OCI-LY7 (cell line): ENCODE measurements around the gene WDR18. TPM values are rescaled to one million over a fixed set of nuclear protein-coding genes. Genes with fewer than 3 reads are reported as not detected.

Source experiments
- BruUV-seq: library from RNA; stranded (reverse); fragments of 400-500 nt; replicated peaks from 2 replicates; lab custom pipeline; 2021; lab: Mats Ljungman, UMichigan
- CTCF ChIA-PET: fragments of 300-600 bp; sonication (Branson Sonifier 250); formaldehyde crosslinking; loops from one replicate; lab custom pipeline; 2022; ENCODE audit warnings: antibody characterized with exemption; ENCODE audit not compliant: unreplicated experiment; lab: Charles Lee
- POLR2A ChIA-PET: fragments of 300-600 bp; sonication (Branson Sonifier 250); formaldehyde crosslinking; loops from one replicate; lab custom pipeline; 2022; ENCODE audit warnings: antibody characterized with exemption; lab: Charles Lee
- DNase-seq: peaks from one replicate; pipeline ENCODE4 v3.0.0-alpha.2; 2015; ENCODE audit warnings: low spot score
- H2AFZ ChIP-seq: fragments of 200-600 bp; sonication (generic), shearing (Covaris generic); 2 replicates; pipeline ENCODE4 v1.6.1; 2014; ENCODE audit warnings: mild to moderate bottlenecking, antibody characterized with exemption, low read length, moderate library complexity
- H3K27ac ChIP-seq: fragments of 200-600 bp; sonication (generic); 2 replicates; pipeline ENCODE4 v1.5.1; 2014; ENCODE audit warnings: mixed run types, low read depth, mild to moderate bottlenecking, moderate library complexity, low read length, inconsistent platforms; ENCODE audit not compliant: poor library complexity, severe bottlenecking
- H3K36me3 ChIP-seq: fragments of 200-600 bp; sonication (generic); 2 replicates; pipeline ENCODE4 v1.6.1; 2014; ENCODE audit warnings: mild to moderate bottlenecking, antibody characterized with exemption, low read length, moderate library complexity, mixed read lengths; ENCODE audit not compliant: insufficient read depth
- H3K4me1 ChIP-seq: fragments of 200-600 bp; sonication (generic); 2 replicates; pipeline ENCODE4 v1.5.1; 2014; ENCODE audit warnings: mild to moderate bottlenecking, low read length; ENCODE audit not compliant: insufficient read depth, poor library complexity, severe bottlenecking
- H3K4me2 ChIP-seq: fragments of 200-600 bp; sonication (generic); 2 replicates; pipeline ENCODE4 v1.6.1; 2014; ENCODE audit warnings: mild to moderate bottlenecking, low read length
- H3K4me3 ChIP-seq: fragments of 200-600 bp; sonication (generic); 2 replicates; pipeline ENCODE4 v1.5.1; 2014; ENCODE audit warnings: mild to moderate bottlenecking, low read depth, low read length; ENCODE audit not compliant: poor library complexity, severe bottlenecking
- H3K79me2 ChIP-seq: fragments of 200-600 bp; sonication (generic); 2 replicates; pipeline ENCODE4 v1.6.1; 2016; ENCODE audit warnings: low read depth, mild to moderate bottlenecking, low read length, moderate library complexity, mixed read lengths; ENCODE audit not compliant: insufficient read depth
- H3K9me2 ChIP-seq: fragments of 200-600 bp; sonication (generic); 2 replicates; pipeline ENCODE4 v1.6.1; 2016; ENCODE audit warnings: mild to moderate bottlenecking, low read length, mixed read lengths; ENCODE audit not compliant: insufficient read depth
- H3K9me3 ChIP-seq: fragments of 200-600 bp; sonication (generic); 2 replicates; pipeline ENCODE4 v1.6.1; 2014; ENCODE audit warnings: mild to moderate bottlenecking, mixed run types, low read length, mixed read lengths
- H4K20me1 ChIP-seq: fragments of 200-600 bp; sonication (generic); 2 replicates; pipeline ENCODE4 v1.6.1; 2014; ENCODE audit warnings: mild to moderate bottlenecking, antibody characterized with exemption, low read length, moderate library complexity, mixed read lengths; ENCODE audit not compliant: insufficient read depth
- EZH2phosphoT487 ChIP-seq: fragments of 200-600 bp; sonication (generic); IDR thresholded peaks from 2 replicates; pipeline ENCODE4 v1.6.1; 2018; ENCODE audit warnings: low read depth, borderline replicate concordance, mild to moderate bottlenecking, mixed run types, antibody characterized with exemption, low read length, moderate library complexity, mixed read lengths
- intact Hi-C: fragments of 100-400 bp; cut with micrococcal nuclease; formaldehyde crosslinking; loops from one replicate; pipeline ENCODE4 v1.10.0; 2022; ENCODE audit not compliant: unreplicated experiment
- total RNA-seq, 2 experiments: library from RNA; depleted of rRNA in 1 of 2; stranded (reverse); fragments of >200 nt in 1 of 2; shearing (Covaris generic) in 1 of 2; gene quantifications; 2 replicates each; pipeline ENCODE4 v1.2.3, GENCODE V29; 2014 to 2022
- TF ChIP-seq, protein P1 (sequence below): fragments of 200-600 bp; sonication (generic); conservative IDR thresholded peaks from 2 replicates; pipeline ENCODE4 v1.5.1; 2014; ENCODE audit warnings: mild to moderate bottlenecking, antibody characterized with exemption, low read length, moderate library complexity, mixed read lengths

The WDR18 gene
- total RNA-seq, 2 experiments from 2014 or later, result 51.4 to 74.7 TPM

DNA sequence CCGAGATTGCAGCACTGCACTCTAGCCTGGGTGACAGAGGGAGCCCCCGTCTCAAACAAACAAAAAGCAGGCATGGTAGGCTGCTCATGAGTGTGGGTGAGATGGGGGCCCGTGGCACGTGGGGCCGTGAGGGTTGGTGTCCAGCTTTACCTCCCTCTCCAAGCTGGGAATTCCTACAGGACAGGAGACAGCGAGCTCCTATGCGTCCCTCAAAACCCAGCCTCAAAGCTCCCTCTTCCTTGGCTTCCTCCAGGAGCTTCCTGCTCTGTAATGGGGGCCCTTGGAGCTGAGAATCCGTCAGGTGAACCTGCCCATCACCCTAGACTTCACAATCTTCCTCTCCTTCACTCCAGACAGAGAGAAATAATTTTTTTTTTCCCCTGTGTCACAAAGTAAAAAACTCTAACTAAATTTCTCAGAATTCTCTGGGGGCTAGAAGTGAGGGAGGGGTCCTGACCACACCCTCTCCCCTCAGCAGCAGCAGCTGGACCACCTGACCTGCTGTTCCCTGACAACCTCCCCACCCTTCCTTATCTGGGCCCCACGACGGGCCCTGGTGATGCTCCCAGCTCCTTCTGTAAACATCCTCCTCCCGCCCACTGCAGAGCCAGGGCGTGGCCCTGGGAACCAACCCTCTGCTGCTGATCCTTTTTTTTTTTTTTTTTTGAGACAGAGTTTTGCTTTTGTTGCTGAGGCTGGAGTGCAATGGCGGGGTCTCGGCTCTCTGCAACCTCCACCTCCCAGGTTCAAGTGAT is 22.1 kb upstream of the WDR18 start:
- CTCF ChIA-PET, result no interaction called here

GRCh38 chr19:962683-963400 is 21.3 kb upstream of the WDR18 start:
- Histone ChIP-seq H3K4me3 (no peak overlapping the region), H2AFZ (no peak overlapping the region), H3K36me3 (peaks cover 8% of the 10 kb centered on the region; the same call in 1 of the 2 replicates), H4K20me1 (no peaks in the 10 kb centered on the region), H3K9me2 (no peaks in the 10 kb centered on the region), H3K9me3 (0 out of 2 replicates have a peak, but pooled peaks cover 4% of the 10 kb centered on the region), H3K4me1 (no peaks in the 10 kb centered on the region), H3K27ac (no peak overlapping the region), H3K4me2 (no peak overlapping the region), H3K79me2 (no peaks in the 10 kb centered on the region)
- no TSS peak for BruUV-seq
- POLR2A ChIA-PET, result interaction anchor here (0.6 kb wide), 1 partner anchor 213 kb away, joined by 4 read pairs; no protein-coding TSS in a partner anchor
- intact Hi-C loops, result no loop called here
- CTCF ChIA-PET, result no interaction called here
- no peak for DNase-seq
- no peak for TF ChIP-seq EZH2phosphoT487
- TF ChIP-seq, protein P1, sequence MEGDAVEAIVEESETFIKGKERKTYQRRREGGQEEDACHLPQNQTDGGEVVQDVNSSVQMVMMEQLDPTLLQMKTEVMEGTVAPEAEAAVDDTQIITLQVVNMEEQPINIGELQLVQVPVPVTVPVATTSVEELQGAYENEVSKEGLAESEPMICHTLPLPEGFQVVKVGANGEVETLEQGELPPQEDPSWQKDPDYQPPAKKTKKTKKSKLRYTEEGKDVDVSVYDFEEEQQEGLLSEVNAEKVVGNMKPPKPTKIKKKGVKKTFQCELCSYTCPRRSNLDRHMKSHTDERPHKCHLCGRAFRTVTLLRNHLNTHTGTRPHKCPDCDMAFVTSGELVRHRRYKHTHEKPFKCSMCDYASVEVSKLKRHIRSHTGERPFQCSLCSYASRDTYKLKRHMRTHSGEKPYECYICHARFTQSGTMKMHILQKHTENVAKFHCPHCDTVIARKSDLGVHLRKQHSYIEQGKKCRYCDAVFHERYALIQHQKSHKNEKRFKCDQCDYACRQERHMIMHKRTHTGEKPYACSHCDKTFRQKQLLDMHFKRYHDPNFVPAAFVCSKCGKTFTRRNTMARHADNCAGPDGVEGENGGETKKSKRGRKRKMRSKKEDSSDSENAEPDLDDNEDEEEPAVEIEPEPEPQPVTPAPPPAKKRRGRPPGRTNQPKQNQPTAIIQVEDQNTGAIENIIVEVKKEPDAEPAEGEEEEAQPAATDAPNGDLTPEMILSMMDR, result no peak

More for the DNA sequence above, 22.1 kb upstream of the WDR18 start:
- Histone ChIP-seq H3K27ac (no peak overlapping the region), H3K4me1 (no peaks in the 10 kb centered on the region), H3K79me2 (no peaks in the 10 kb centered on the region), H2AFZ (no peak overlapping the region), H3K4me3 (no peak overlapping the region), H3K4me2 (no peak overlapping the region), H3K9me2 (no peaks in the 10 kb centered on the region), H3K36me3 (peaks cover 8% of the 10 kb centered on the region; the same call in 1 of the 2 replicates), H3K9me3 (0 out of 2 replicates have a peak, but pooled peaks cover 4% of the 10 kb centered on the region), H4K20me1 (no peaks in the 10 kb centered on the region)
- intact Hi-C loops, result no loop called here
- no peak for TF ChIP-seq EZH2phosphoT487
- TF ChIP-seq, protein P1, result no peak
- DNase-seq, result no peak
- BruUV-seq, result no TSS peak
- POLR2A ChIA-PET, result interaction anchor here (0.6 kb wide), 1 partner anchor 212 kb away, joined by 4 read pairs; no protein-coding TSS in a partner anchor
